H1 (cell line): Measurements from ENCODE around the gene CPEB3. TPM values are rescaled to one million over a fixed set of nuclear protein-coding genes. Genes with fewer than 3 reads are reported as not detected.

Source experiments
- CTCF ChIA-PET: fragments of 300-600 bp; sonication (Branson Sonifier 250); formaldehyde crosslinking; loops from one replicate; lab custom pipeline; 2021; ENCODE audit not compliant: partially characterized antibody; lab: Charles Lee
- POLR2A ChIA-PET: fragments of 300-600 bp; sonication (Branson Sonifier 250); formaldehyde crosslinking; loops from one replicate; lab custom pipeline; 2021; ENCODE audit warnings: inconsistent platforms; ENCODE audit not compliant: partially characterized antibody; lab: Charles Lee
- DNase-seq, 2 experiments: peaks; one replicate each; pipeline versions ENCODE4 v3.0.0 to v3.0.0-alpha.2; 2010 to 2022; ENCODE audit warnings: low spot score in 2 of 2, low read depth in 1 of 2, mixed read lengths in 1 of 2
- FAIRE-seq: peaks from 2 replicates; lab custom pipeline; 2011; peaks lifted over from hg19 to GRCh38; lab: Jason Lieb, UNC
- H2AFZ ChIP-seq: 2 replicates; pipeline ENCODE4 v1.8.1; 2012; ENCODE audit warnings: low read length, inconsistent platforms
- H2AK5ac ChIP-seq: 2 replicates; pipeline ENCODE4 v1.6.1; 2013; ENCODE audit warnings: low read depth, low read length
- H2BK120ac ChIP-seq: replicated peaks from 2 replicates; pipeline ENCODE3; 2013; ENCODE audit warnings: low read depth, low read length, inconsistent platforms
- H2BK12ac ChIP-seq: 2 replicates; pipeline ENCODE4 v1.6.1; 2013; ENCODE audit warnings: low read depth, low read length
- H2BK15ac ChIP-seq: 2 replicates; pipeline ENCODE4 v1.6.1; 2013; ENCODE audit warnings: low read length
- H2BK20ac ChIP-seq: 2 replicates; pipeline ENCODE4 v1.6.1; 2013; ENCODE audit warnings: low read length
- H2BK5ac ChIP-seq: 2 replicates; pipeline ENCODE4 v1.6.1; 2013; ENCODE audit warnings: low read depth, low read length
- H3K14ac ChIP-seq: 2 replicates; pipeline ENCODE4 v1.6.1; 2013; ENCODE audit warnings: inconsistent platforms; ENCODE audit not compliant: insufficient read length
- H3K18ac ChIP-seq: 2 replicates; pipeline ENCODE4 v1.6.1; 2013; ENCODE audit warnings: low read length; ENCODE audit errors: extremely low read depth
- H3K23ac ChIP-seq: 2 replicates; pipeline ENCODE4 v1.6.1; 2013; ENCODE audit warnings: inconsistent platforms; ENCODE audit not compliant: insufficient read length
- H3K23me2 ChIP-seq: 2 replicates; pipeline ENCODE4 v1.6.1; 2013; ENCODE audit warnings: low read depth, low read length
- H3K27ac ChIP-seq: 2 replicates; pipeline ENCODE4 v1.6.1; 2011; ENCODE audit warnings: low read depth, low read length, inconsistent platforms
- H3K27me3 ChIP-seq, 4 experiments: replicated peaks in 1 of 4; 1 replicate in 1 of 4; 2 replicates in 3 of 4; pipeline versions ENCODE4 v1.6.1 to v1.8.1; 2011 to 2013; ENCODE audit warnings: low read length in 3 of 4, mild to moderate bottlenecking in 3 of 4, inconsistent platforms in 2 of 4, mixed read lengths in 2 of 4, moderate library complexity in 1 of 4; ENCODE audit not compliant: control insufficient read depth in 3 of 4, insufficient read depth in 3 of 4; ENCODE audit errors: extremely low read depth in 1 of 4
- H3K36me3 ChIP-seq, 4 experiments: 2 replicates each; pipeline versions ENCODE4 v1.6.1 to v1.8.1; 2011 to 2013; ENCODE audit warnings: mild to moderate bottlenecking in 4 of 4, low read length in 3 of 4, moderate library complexity in 2 of 4, control low read depth in 1 of 4, inconsistent platforms in 1 of 4; ENCODE audit not compliant: insufficient read depth in 4 of 4, control insufficient read depth in 2 of 4
- H3K4ac ChIP-seq: replicated peaks from 2 replicates; pipeline ENCODE3; 2013; ENCODE audit warnings: low read length, low read depth, mixed read lengths, inconsistent platforms; ENCODE audit not compliant: insufficient read length
- H3K4me1 ChIP-seq, 4 experiments: replicated peaks in 1 of 4; 1 replicate in 1 of 4; 2 replicates in 3 of 4; pipeline versions ENCODE4 v1.6.1 to v1.8.1; 2011 to 2013; ENCODE audit warnings: low read length in 3 of 4, inconsistent platforms in 2 of 4, mixed read lengths in 1 of 4; ENCODE audit not compliant: insufficient read depth in 4 of 4, control insufficient read depth in 3 of 4
- H3K4me2 ChIP-seq, 2 experiments: 2 replicates each; pipeline versions ENCODE4 v1.6.1 to v1.8.1; 2011 to 2013; ENCODE audit warnings: low read depth in 2 of 2, low read length in 2 of 2, control low read depth in 1 of 2, inconsistent platforms in 1 of 2, mild to moderate bottlenecking in 1 of 2; ENCODE audit not compliant: insufficient read depth in 1 of 2
- H3K4me3 ChIP-seq, 4 experiments: fragments of 200-600, 300-600 bp in 1 of 4; sonication (generic), shearing (Covaris generic), sonication (Bioruptor Twin) in 1 of 4; 2 replicates each; pipeline versions ENCODE4 v1.5.1 to v1.8.1; 2011 to 2016; ENCODE audit warnings: low read length in 4 of 4, low read depth in 3 of 4, control low read depth in 2 of 4, inconsistent platforms in 2 of 4, mild to moderate bottlenecking in 2 of 4, mixed read lengths in 1 of 4, moderate library complexity in 1 of 4; ENCODE audit not compliant: insufficient read depth in 2 of 4; ENCODE audit errors: extremely low read depth in 1 of 4
- H3K56ac ChIP-seq: replicated peaks from 2 replicates; pipeline ENCODE3; 2013; ENCODE audit warnings: low read depth, mild to moderate bottlenecking, mixed read lengths, low read length, inconsistent platforms; ENCODE audit not compliant: insufficient read length
- H3K79me1 ChIP-seq: 2 replicates; pipeline ENCODE4 v1.6.1; 2013; ENCODE audit warnings: low read depth, low read length, control low read depth
- H3K79me2 ChIP-seq, 2 experiments: 2 replicates each; pipeline versions ENCODE4 v1.6.1 to v1.8.1; 2012 to 2013; ENCODE audit warnings: low read length in 2 of 2, mild to moderate bottlenecking in 2 of 2, inconsistent platforms in 1 of 2; ENCODE audit not compliant: insufficient read depth in 2 of 2, control insufficient read depth in 1 of 2
- H3K9ac ChIP-seq, 4 experiments: replicated peaks in 1 of 4; 1 replicate in 1 of 4; 2 replicates in 3 of 4; pipeline versions ENCODE4 v1.6.1 to v1.8.1; 2011 to 2013; ENCODE audit warnings: low read depth in 3 of 4, low read length in 3 of 4, control low read depth in 2 of 4, mild to moderate bottlenecking in 2 of 4, moderate library complexity in 2 of 4, inconsistent platforms in 1 of 4; ENCODE audit errors: extremely low read depth in 1 of 4
- H3K9me3 ChIP-seq, 2 experiments: 2 replicates each; pipeline versions ENCODE4 v1.6.1 to v1.8.1; 2012 to 2013; ENCODE audit warnings: mild to moderate bottlenecking in 2 of 2, moderate library complexity in 2 of 2, control low read depth in 1 of 2, inconsistent platforms in 1 of 2, low read depth in 1 of 2, low read length in 1 of 2, mixed read lengths in 1 of 2; ENCODE audit not compliant: insufficient read depth in 2 of 2
- H4K20me1 ChIP-seq, 2 experiments: replicated peaks in 1 of 2; 2 replicates each; pipeline versions ENCODE3 to v1.8.1; 2011 to 2013; ENCODE audit warnings: inconsistent platforms in 2 of 2, low read length in 2 of 2, mild to moderate bottlenecking in 1 of 2; ENCODE audit not compliant: insufficient read depth in 2 of 2, control insufficient read depth in 1 of 2
- H4K5ac ChIP-seq: 2 replicates; pipeline ENCODE4 v1.6.1; 2013; ENCODE audit warnings: low read length, low read depth, mixed read lengths, inconsistent platforms; ENCODE audit not compliant: insufficient read length
- H4K8ac ChIP-seq: 2 replicates; pipeline ENCODE4 v1.8.0; 2013; ENCODE audit warnings: mild to moderate bottlenecking, moderate library complexity, low read length, inconsistent platforms; ENCODE audit not compliant: insufficient read depth; ENCODE audit errors: extremely low read depth
- H4K91ac ChIP-seq: replicated peaks from 2 replicates; pipeline ENCODE3; 2013; ENCODE audit warnings: low read length, mixed read lengths, inconsistent platforms; ENCODE audit not compliant: insufficient read length
- EP300 ChIP-seq, 2 experiments: IDR thresholded peaks; 1 replicate in 1 of 2; 2 replicates in 1 of 2; pipeline ENCODE4 v1.6.1; 2011 to 2012; ENCODE audit warnings: low read depth in 2 of 2, low read length in 2 of 2, mild to moderate bottlenecking in 2 of 2, borderline replicate concordance in 1 of 2, inconsistent platforms in 1 of 2, moderate library complexity in 1 of 2
- JUN ChIP-seq: IDR thresholded peaks from 2 replicates; pipeline ENCODE4 v1.6.1; 2011; ENCODE audit warnings: low read depth, mild to moderate bottlenecking, improper control_type of control experiment, low read length
- KDM1A ChIP-seq: fragments of 200-600, 300-600 bp; sonication (generic); IDR thresholded peaks from 2 replicates; pipeline ENCODE4 v1.7.1; 2016; ENCODE audit warnings: mild to moderate bottlenecking, low read length, borderline replicate concordance
- NANOG ChIP-seq: IDR thresholded peaks from 2 replicates; pipeline ENCODE4 v1.6.1; 2011; ENCODE audit warnings: low read length, low read depth, mild to moderate bottlenecking, inconsistent platforms; ENCODE audit not compliant: insufficient read depth, poor library complexity, severe bottlenecking
- RXRA ChIP-seq: IDR thresholded peaks from 2 replicates; pipeline ENCODE4 v1.6.1; 2011; ENCODE audit warnings: low read depth, mild to moderate bottlenecking, low read length, moderate library complexity; ENCODE audit not compliant: insufficient read depth
- SRF ChIP-seq: IDR thresholded peaks from 2 replicates; pipeline ENCODE4 v1.6.1; 2011; ENCODE audit warnings: mild to moderate bottlenecking, low read depth, low read length, moderate library complexity
- TAF7 ChIP-seq: optimal IDR thresholded peaks from 2 replicates; pipeline ENCODE3; 2011; ENCODE audit warnings: low read depth, mild to moderate bottlenecking, inconsistent platforms, low read length, moderate library complexity, borderline replicate concordance
- TCF12 ChIP-seq: IDR thresholded peaks from 2 replicates; pipeline ENCODE4 v1.6.1; 2011; ENCODE audit warnings: low read depth, mild to moderate bottlenecking, low read length
- YY1 ChIP-seq: IDR thresholded peaks from 2 replicates; pipeline ENCODE4 v1.6.1; 2011; ENCODE audit warnings: low read depth, mild to moderate bottlenecking, low read length
- WGBS, 2 experiments: shearing (Covaris generic) in 1 of 2; methylation state at CpG; one replicate each; pipeline versions ENCODE4 v1.1.6 to v1.1.7; 2013 to 2015; ENCODE audit warnings: low lambda C conversion rate in 2 of 2, mixed read lengths in 2 of 2, inconsistent platforms in 1 of 2, low coverage in 1 of 2, missing lambda C conversion rate in 1 of 2; ENCODE audit not compliant: insufficient replicate concordance in 2 of 2, insufficient coverage in 1 of 2, insufficient read length in 1 of 2; ENCODE audit errors: extremely low coverage in 1 of 2, missing lambda C conversion rate in 1 of 2; 5-methylcytosine and 5-hydroxymethylcytosine counted together
- polyA plus RNA-seq, 7 experiments: library from polyadenylated mRNA; depleted of rRNA in 3 of 7; stranded (reverse) in 5 of 7; unstranded in 2 of 7; fragments of >200 nt in 5 of 7; fragments of 200-250 nt in 2 of 7; gene quantifications; 1 replicate in 5 of 7; 2 replicates in 1 of 7; 4 replicates in 1 of 7; pipeline versions ENCODE4 v1.2.1 to v1.2.3, GENCODE V29; 2011 to 2013; ENCODE audit warnings: missing spikeins in 2 of 7, mixed read lengths in 2 of 7
- total RNA-seq: library from RNA; stranded (reverse); fragmentation: NEBNext Ultra II Directional; extraction: Animal tissue kit (Norgen Biotek cat#: 25700); gene quantifications from 2 replicates; pipeline ENCODE4 v1.2.1, GENCODE V29; 2021

Gene CPEB3
- total and polyA plus RNA-seq, 2 of the 8 experiments (the other 6 are each of a cell fraction or from before 2014, with no cell fraction given) = 0.39 to 1.7 TPM

DNA sequence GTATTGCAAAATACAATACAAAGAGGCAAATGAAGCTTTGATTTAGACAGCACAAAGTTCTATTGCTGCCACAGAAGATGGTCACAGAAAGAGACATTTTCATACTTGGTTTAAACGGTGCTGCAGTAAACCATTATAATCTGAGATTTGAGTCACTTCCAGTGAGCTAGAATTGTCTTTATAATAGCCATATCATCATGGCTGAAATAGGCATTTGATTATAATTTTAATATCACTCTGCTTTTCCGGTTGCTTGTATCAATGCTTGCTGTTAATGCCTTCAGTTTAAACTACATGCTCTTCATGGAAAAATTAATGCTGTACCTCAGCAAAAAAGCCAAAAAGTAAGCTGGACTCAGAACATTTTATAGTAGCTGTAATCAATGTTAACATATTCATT lies 48.5 kb downstream of the CPEB3 start:
- 75% methylated on average over 2 of the region's 2 CpGs; no CpG with 5 or more reads in 1 of the 2 experiments for WGBS, 2 experiments
- no peak overlapping the region for H3K4me3 ChIP-seq
- no peak overlapping the region for H3K9ac ChIP-seq
- TF ChIP-seq RXRA (no peak), EP300 (IDR thresholded peaks at IDR 0.05; ENCODE audit: borderline replicate concordance in 1 of 2, low read depth in 2 of 2, low read length in 2 of 2) (no peak), TCF12 (no peak), NANOG (no peak), TAF7 (no peak), KDM1A (no peak), YY1 (no peak), SRF (no peak), JUN (no peak)

More for the DNA sequence above, 48.5 kb downstream of the CPEB3 start:
- Histone ChIP-seq H2AFZ (no peak overlapping the region), H2AK5ac (no peak overlapping the region), H3K9me3 (no peaks in the 10 kb centered on the region), H4K5ac (no peak overlapping the region), H3K27me3 (peaks cover 8 to 26% (median 23%) of the 10 kb centered on the region in 4 experiments), H3K56ac (no peak overlapping the region), H4K91ac (no peak overlapping the region), H4K20me1 (no peaks in the 10 kb centered on the region), H3K79me2 (no peaks in the 10 kb centered on the region), H2BK5ac (no peak overlapping the region), H3K4me1 (peaks cover 0 to 10% (median 7%) of the 10 kb centered on the region in 4 experiments; a peak in 3 of 7 replicates), H3K36me3 (no peaks in the 10 kb centered on the region), H3K4ac (no peak overlapping the region), H3K23ac (no peak overlapping the region), H3K23me2 (peaks cover 17% of the 10 kb centered on the region), H3K27ac (no peak overlapping the region), H3K4me2 (peak overlapping the region in 1 of 2 experiments; percentile 28; a peak in 1 of 4 replicates), H3K18ac (no peak overlapping the region), H4K8ac (no peak overlapping the region), H2BK120ac (no peak overlapping the region), H3K79me1 (no peaks in the 10 kb centered on the region), H2BK20ac (no peak overlapping the region), H3K14ac (no peak overlapping the region), H2BK12ac (no peak overlapping the region), H2BK15ac (no peak overlapping the region)
- POLR2A ChIA-PET = no interaction called here
- CTCF ChIA-PET = interaction anchor here (1.2 kb wide), 1 partner anchor 155 kb away, joined by 3 read pairs; no protein-coding TSS in a partner anchor
- FAIRE-seq (no peak), DNase-seq (no peak)
